Mesothelial cell of epicardium (in vitro differentiated cells): Measurements from ENCODE around the gene P3H2. TPM values are rescaled to one million over a fixed set of nuclear protein-coding genes. Genes with fewer than 3 reads are reported as not detected.

Source experiments
- DNase-seq, 2 experiments: peaks; one replicate each; pipeline ENCODE4 v3.0.0; 2021; ENCODE audit warnings: low spot score in 2 of 2; ENCODE audit not compliant: unreplicated experiment in 2 of 2
- H3K27ac Mint-ChIP-seq: 2 replicates; pipeline ENCODE4 v1.8.0; 2021; ENCODE audit warnings: mixed read lengths
- H3K27me3 Mint-ChIP-seq: 2 replicates; pipeline ENCODE4 v1.8.0; 2021; ENCODE audit warnings: low read depth, mixed read lengths
- H3K36me3 Mint-ChIP-seq: 2 replicates; pipeline ENCODE4 v1.8.0; 2021; ENCODE audit warnings: mixed read lengths
- H3K4me1 Mint-ChIP-seq: 2 replicates; pipeline ENCODE4 v1.8.0; 2021; ENCODE audit warnings: mixed read lengths
- H3K4me3 Mint-ChIP-seq: 2 replicates; pipeline ENCODE4 v1.8.0; 2021; ENCODE audit warnings: mild to moderate bottlenecking, moderate library complexity, mixed read lengths
- H3K9me3 Mint-ChIP-seq: 2 replicates; pipeline ENCODE4 v1.8.0; 2021; ENCODE audit warnings: mixed read lengths
- total RNA-seq: library from RNA; stranded (reverse); gene quantifications from 3 replicates; pipeline ENCODE4 v1.2.1, GENCODE V29; 2021
- TF ChIP-seq, protein P1 (sequence below): fragments of 200-600 bp; sonication (generic); IDR thresholded peaks from one replicate; pipeline ENCODE4 v1.5.0; 2021; ENCODE audit warnings: antibody characterized with exemption; ENCODE audit not compliant: unreplicated experiment

Gene P3H2
- total RNA-seq, 1 donor from 2014 or later, result 14.8 TPM

DNA sequence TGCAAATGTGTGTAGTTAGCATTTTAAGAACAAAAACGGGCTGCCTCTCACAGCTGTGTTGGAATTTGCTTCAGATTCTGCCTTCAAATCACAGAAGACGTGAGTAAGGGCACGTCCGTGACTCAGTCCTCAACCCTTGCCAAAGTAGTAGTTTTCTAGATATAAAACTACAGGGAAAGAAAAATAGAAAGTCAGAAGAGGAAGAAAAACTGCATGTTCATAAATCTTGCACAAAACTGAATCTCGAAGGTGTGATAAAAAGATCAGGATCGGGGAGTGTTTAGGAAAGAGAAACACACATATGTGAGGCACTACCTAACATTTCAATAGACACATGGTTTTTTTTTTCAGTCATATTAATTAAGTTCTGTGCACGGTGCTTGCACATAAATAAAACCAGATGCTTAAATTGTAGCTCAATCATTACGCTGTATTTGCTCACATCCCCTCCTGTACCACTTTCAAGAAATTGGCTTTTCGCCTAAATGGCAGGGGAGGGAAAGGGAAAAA lies 71.7 kb downstream of the P3H2 start:
- H3K4me1 Mint-ChIP-seq, result peaks cover 49% of the 10 kb centered on the region

DNA sequence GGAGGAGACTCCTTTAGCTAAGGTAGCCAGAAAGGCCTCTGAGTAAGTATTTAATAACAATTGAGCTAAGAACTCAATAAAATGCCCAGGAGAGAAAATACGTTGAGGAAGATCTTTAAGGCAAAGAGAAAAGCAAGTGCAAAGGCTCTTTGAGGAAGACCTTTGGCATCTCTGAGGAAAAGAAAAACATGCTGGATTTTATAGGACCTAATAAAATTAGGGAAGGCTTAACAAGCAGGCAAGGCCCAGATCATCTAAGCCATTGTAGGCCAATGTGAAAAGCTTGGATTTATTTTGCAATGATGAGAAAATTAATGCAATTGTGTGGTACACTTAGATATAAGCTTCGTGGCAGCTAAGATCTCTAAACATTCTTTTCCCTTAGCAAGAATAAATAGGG lies 75.7 kb downstream of the P3H2 start:
- peaks cover 9% of the 10 kb centered on the region for H3K9me3 Mint-ChIP-seq
- DNase-seq, result no peak
- no peaks in the 10 kb centered on the region for H3K27me3 Mint-ChIP-seq
- H3K4me3 Mint-ChIP-seq, result no peak overlapping the region
- TF ChIP-seq, protein P1, sequence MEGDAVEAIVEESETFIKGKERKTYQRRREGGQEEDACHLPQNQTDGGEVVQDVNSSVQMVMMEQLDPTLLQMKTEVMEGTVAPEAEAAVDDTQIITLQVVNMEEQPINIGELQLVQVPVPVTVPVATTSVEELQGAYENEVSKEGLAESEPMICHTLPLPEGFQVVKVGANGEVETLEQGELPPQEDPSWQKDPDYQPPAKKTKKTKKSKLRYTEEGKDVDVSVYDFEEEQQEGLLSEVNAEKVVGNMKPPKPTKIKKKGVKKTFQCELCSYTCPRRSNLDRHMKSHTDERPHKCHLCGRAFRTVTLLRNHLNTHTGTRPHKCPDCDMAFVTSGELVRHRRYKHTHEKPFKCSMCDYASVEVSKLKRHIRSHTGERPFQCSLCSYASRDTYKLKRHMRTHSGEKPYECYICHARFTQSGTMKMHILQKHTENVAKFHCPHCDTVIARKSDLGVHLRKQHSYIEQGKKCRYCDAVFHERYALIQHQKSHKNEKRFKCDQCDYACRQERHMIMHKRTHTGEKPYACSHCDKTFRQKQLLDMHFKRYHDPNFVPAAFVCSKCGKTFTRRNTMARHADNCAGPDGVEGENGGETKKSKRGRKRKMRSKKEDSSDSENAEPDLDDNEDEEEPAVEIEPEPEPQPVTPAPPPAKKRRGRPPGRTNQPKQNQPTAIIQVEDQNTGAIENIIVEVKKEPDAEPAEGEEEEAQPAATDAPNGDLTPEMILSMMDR, result no peak
- no peaks in the 10 kb centered on the region for H3K36me3 Mint-ChIP-seq
- H3K27ac Mint-ChIP-seq, result peak overlapping the region; percentile 92
- peaks cover 54% of the 10 kb centered on the region for H3K4me1 Mint-ChIP-seq

More for the DNA sequence above, 71.7 kb downstream of the P3H2 start:
- H3K27me3 Mint-ChIP-seq, result no peaks in the 10 kb centered on the region
- peaks cover 9% of the 10 kb centered on the region for H3K9me3 Mint-ChIP-seq
- TF ChIP-seq, protein P1, result no peak
- no peaks in the 10 kb centered on the region for H3K36me3 Mint-ChIP-seq
- peak overlapping the region; percentile 79 for H3K27ac Mint-ChIP-seq
- no peak for DNase-seq
- H3K4me3 Mint-ChIP-seq, result peak overlapping the region; percentile 41

DNA sequence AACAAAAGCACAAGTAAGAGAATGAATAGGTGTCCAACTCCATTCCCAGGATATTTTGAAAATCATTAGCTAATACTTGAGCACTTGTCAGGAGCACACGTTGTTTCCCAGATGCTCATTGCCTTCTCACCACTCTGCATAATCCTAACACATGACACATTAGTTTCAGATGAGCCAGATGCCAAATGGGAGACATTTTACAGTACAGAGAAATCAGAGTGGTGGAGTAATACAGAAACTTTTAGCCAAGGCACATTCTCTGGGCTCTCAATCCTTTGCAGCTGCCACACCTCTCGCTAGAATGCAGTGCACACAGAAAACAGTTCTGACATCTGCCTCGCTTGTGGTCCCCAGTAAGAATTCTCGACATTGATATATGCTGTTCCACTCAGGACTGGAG lies 76.6 kb downstream of the P3H2 start:
- peak overlapping the region; percentile 74 for H3K27ac Mint-ChIP-seq
- no peak for DNase-seq
- H3K9me3 Mint-ChIP-seq, result peaks cover 9% of the 10 kb centered on the region
- TF ChIP-seq, protein P1, result no peak
- H3K36me3 Mint-ChIP-seq, result no peaks in the 10 kb centered on the region
- no peaks in the 10 kb centered on the region for H3K27me3 Mint-ChIP-seq
- H3K4me3 Mint-ChIP-seq, result no peak overlapping the region
- H3K4me1 Mint-ChIP-seq, result peaks cover 53% of the 10 kb centered on the region

DNA sequence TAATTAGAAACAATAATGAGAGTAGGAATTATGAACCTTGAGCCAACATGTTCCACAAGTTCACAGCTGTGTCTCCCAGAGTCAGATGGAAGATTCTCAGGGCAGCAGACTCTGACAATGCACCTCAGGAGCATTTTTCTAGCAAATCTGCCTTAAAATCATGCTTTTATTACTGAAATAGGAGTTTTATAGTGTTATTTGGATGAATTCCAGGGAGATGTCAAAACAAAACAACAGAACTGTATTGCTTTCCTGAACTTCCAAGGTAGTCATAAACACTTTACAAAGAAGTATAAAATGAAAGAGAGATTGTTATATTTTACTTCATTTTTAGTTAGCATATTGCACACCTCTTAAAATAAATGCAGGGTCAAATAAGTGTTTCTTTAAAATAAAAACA lies 77.0 kb downstream of the P3H2 start:
- peaks cover 9% of the 10 kb centered on the region for H3K9me3 Mint-ChIP-seq
- H3K27ac Mint-ChIP-seq, result peak overlapping the region; percentile 67
- TF ChIP-seq, protein P1, result no peak
- no peaks in the 10 kb centered on the region for H3K27me3 Mint-ChIP-seq
- peaks cover 50% of the 10 kb centered on the region for H3K4me1 Mint-ChIP-seq
- H3K4me3 Mint-ChIP-seq, result no peak overlapping the region
- no peaks in the 10 kb centered on the region for H3K36me3 Mint-ChIP-seq
- DNase-seq, result no peak

DNA sequence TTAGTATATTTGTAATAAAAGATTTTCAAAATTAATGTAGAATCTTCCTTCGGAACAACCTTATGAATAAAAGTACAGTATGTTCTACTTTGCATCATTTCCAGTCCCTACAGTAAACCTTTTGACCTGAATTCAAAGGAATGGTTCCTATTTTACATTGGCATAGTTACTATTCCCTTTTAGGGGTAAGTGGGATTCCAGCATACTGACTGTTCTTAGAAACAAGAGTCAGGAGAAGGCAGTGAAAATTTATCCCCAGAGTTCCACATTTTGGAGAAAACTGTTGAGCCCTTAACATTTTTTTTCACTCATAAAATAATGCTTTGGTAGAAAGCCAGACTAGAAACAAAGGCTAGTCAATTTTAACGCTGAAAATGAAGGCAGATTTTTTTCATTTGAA lies 78.1 kb downstream of the P3H2 start:
- H3K4me3 Mint-ChIP-seq, result no peak overlapping the region
- H3K27ac Mint-ChIP-seq, result no peak overlapping the region
- DNase-seq, result no peak
- peaks cover 7% of the 10 kb centered on the region for H3K9me3 Mint-ChIP-seq
- H3K36me3 Mint-ChIP-seq, result no peaks in the 10 kb centered on the region
- H3K27me3 Mint-ChIP-seq, result no peaks in the 10 kb centered on the region
- TF ChIP-seq, protein P1, result no peak
- peaks cover 57% of the 10 kb centered on the region for H3K4me1 Mint-ChIP-seq
